Duodenal mucosa (tissue), 2 donors: ENCODE measurements around the gene ZNF497.

Experiments
- H3K27ac ChIP-seq: one replicate; pipeline ENCODE4 v1.7.0; 2013; ENCODE audit warnings: low read depth, low read length
- H3K27me3 ChIP-seq, 2 donors: one replicate each; pipeline ENCODE4 v1.7.0; 2013; ENCODE audit warnings: low read length in 2 of 2, control low read depth in 1 of 2; ENCODE audit not compliant: insufficient read depth in 2 of 2, control insufficient read depth in 1 of 2
- H3K36me3 ChIP-seq, 2 donors: one replicate each; pipeline ENCODE4 v1.7.0; 2013; ENCODE audit warnings: low read length in 2 of 2, control low read depth in 1 of 2; ENCODE audit not compliant: insufficient read depth in 2 of 2, control insufficient read depth in 1 of 2
- H3K4me1 ChIP-seq, 2 donors: one replicate each; pipeline ENCODE4 v1.7.0; 2013; ENCODE audit warnings: low read length in 2 of 2, control low read depth in 1 of 2; ENCODE audit not compliant: insufficient read depth in 2 of 2, control insufficient read depth in 1 of 2
- H3K4me3 ChIP-seq, 2 donors: one replicate each; pipeline ENCODE4 v1.7.0; 2013; ENCODE audit warnings: low read length in 2 of 2, low read depth in 1 of 2
- H3K9ac ChIP-seq, 2 donors: one replicate each; pipeline ENCODE4 v1.7.0; 2013; ENCODE audit warnings: low read length in 2 of 2, low read depth in 1 of 2
- H3K9me3 ChIP-seq, 2 donors: one replicate each; pipeline ENCODE4 v1.7.0; 2013; ENCODE audit warnings: low read length in 2 of 2, control low read depth in 1 of 2; ENCODE audit not compliant: control insufficient read depth in 1 of 2

The ZNF497 gene

GRCh38 chr19:58393725-58394033 is 31.1 kb upstream of the ZNF497 start:
- Histone ChIP-seq H3K9ac (no peak overlapping the region), H3K27me3 (peaks cover 24 to 25% of the 10 kb centered on the region in 2 donors), H3K36me3 (peaks cover 31 to 44% of the 10 kb centered on the region in 2 donors), H3K9me3 (no peaks in the 10 kb centered on the region), H3K4me1 (peaks cover 5 to 12% of the 10 kb centered on the region in 2 donors), H3K4me3 (no peak overlapping the region), H3K27ac (no peak overlapping the region)

- H3K27ac ChIP-seq, result no peak overlapping the region
Observed at GRCh38 chr19:58392945-58393724, 30.6 kb upstream of the ZNF497 start.

DNA sequence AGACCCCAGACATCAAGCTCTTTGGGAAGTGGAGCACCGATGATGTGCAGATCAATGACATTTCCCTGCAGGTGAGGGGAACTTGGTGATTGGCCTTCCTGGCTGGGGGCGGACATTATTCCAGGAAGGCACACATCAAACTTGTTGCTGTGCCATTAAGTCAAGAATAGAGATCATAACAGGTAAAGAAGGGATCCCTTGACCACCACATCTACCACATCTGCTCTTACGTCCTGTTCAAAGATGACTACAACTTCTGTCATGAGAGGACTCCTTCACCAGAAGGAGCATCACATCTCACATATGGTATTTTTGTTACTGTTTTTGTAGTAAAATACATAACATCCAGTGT is 25.6 kb upstream of the ZNF497 start:
- Histone ChIP-seq H3K9me3 (no peaks in the 10 kb centered on the region), H3K4me3 (peak overlapping the region; percentile 90 to 96), H3K27ac (no peak overlapping the region), H3K9ac (peak overlapping the region in 1 of 2 donors; percentile 71), H3K27me3 (no peaks in the 10 kb centered on the region), H3K4me1 (peaks cover 23 to 33% of the 10 kb centered on the region in 2 donors), H3K36me3 (peaks cover 11 to 29% of the 10 kb centered on the region in 2 donors)

More at GRCh38 chr19:58392945-58393724, 30.6 kb upstream of the ZNF497 start:
- Histone ChIP-seq H3K9ac (no peak overlapping the region), H3K27me3 (peaks cover 22 to 23% of the 10 kb centered on the region in 2 donors), H3K36me3 (peaks cover 31 to 49% of the 10 kb centered on the region in 2 donors), H3K4me1 (peaks cover 9 to 17% of the 10 kb centered on the region in 2 donors), H3K4me3 (no peak overlapping the region), H3K9me3 (no peaks in the 10 kb centered on the region)

GRCh38 chr19:58387338-58388174 is 25.0 kb upstream of the ZNF497 start:
- Histone ChIP-seq H3K4me1 (peaks cover 23 to 33% of the 10 kb centered on the region in 2 donors), H3K27me3 (no peaks in the 10 kb centered on the region), H3K36me3 (peaks cover 5 to 23% of the 10 kb centered on the region in 2 donors), H3K9me3 (no peaks in the 10 kb centered on the region), H3K27ac (no peak overlapping the region), H3K4me3 (peak overlapping the region; percentile 90 to 96), H3K9ac (peak overlapping the region; percentile 71 to 81)

DNA sequence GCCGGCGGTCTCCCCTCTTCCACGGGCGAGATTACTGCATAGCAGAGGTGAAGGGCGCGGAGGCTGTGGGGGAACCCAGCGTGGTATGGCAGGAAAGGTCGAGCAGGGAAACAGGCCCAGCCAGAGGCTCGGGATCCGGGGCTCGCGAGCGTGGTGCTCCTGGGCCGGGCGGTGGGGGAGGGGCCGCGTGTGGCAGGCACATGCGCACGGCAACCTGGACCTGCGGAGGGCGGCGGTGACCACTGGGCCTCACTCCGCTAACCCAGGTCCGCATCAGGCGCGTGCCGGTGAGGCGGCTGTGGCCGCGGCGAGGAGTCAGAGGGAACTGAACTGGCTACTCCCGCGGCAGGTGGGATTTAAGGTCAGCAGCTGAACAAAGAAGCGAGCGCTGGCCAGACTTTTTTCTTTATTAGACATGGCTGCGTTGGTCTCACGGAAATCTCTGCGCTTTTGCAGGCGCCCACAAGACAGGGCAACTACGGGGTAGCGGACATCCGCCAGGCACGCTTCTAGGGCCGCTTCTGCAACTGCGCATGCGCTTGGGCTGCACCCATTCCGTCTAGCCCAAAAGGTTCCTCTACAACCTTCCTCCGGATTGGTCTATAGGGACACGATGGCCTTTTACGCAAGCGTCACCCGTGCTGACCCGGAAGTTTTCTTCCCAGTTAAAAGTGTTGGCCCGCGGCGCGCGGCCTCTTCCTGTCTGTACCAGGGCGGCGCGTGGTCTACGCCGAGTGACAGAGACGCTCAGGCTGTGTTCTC is 24.2 kb upstream of the ZNF497 start, which contains the start of gene RPS5:
Gene RPS5 (plus strand): TSS at position 694 of the 762 bp plus-strand sequence. CDS start 869 bp downstream, outside the sequence.
- H3K9ac ChIP-seq, result peak within 1 kb of the TSS; percentile 71 to 95
- H3K27ac ChIP-seq, result peak within 1 kb of the TSS; percentile 98
- H3K4me1 ChIP-seq, result peaks cover 27 to 39% of the 10 kb centered on the region in 2 donors
- no peaks in the 10 kb centered on the region for H3K27me3 ChIP-seq
- peak within 1 kb of the TSS; percentile 90 to 96 for H3K4me3 ChIP-seq
- peaks cover 5 to 22% of the 10 kb centered on the region in 2 donors for H3K36me3 ChIP-seq
- no peaks in the 10 kb centered on the region for H3K9me3 ChIP-seq

DNA sequence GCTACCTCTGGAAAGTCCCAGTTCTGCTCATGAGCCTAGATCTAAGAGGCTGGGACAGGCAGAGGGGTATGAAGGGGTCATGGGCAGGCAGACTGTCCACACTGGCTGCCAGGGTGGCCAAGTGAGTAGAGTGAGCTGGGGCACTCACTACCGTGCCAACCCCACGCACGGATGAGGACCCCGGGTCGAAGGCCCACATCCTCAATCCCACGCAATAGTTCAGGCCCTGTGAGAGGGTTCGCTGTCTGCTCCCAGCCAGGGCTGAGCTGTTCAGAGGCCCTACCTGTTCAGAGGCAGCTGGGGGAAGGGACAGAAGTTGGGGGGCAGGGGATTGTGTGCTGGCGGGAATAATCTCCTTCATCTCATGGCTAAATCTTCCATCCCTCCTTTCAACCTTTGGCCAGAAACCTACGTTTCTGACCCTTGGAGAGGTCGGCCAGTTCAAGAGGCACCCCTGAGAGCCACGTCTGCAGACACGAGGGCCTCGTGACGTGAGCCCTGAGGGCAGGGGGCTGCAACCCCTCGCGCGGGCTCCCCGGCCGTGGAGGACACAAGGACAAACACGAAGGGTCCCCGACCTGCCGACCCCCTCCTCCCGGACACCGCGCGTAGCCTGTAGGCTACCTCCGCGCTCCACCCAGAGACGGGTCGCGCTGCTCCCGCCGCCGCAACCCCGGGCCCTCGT is 23.5 kb upstream of the ZNF497 start:
- H3K27ac ChIP-seq, result peak overlapping the region; percentile 98
- H3K4me1 ChIP-seq, result peaks cover 27 to 40% of the 10 kb centered on the region in 2 donors
- H3K4me3 ChIP-seq, result peak overlapping the region; percentile 90 to 96
- H3K9ac ChIP-seq, result peak overlapping the region; percentile 71 to 95
- peaks cover 5 to 18% of the 10 kb centered on the region in 2 donors for H3K36me3 ChIP-seq
- H3K27me3 ChIP-seq, result no peaks in the 10 kb centered on the region
- no peaks in the 10 kb centered on the region for H3K9me3 ChIP-seq

DNA sequence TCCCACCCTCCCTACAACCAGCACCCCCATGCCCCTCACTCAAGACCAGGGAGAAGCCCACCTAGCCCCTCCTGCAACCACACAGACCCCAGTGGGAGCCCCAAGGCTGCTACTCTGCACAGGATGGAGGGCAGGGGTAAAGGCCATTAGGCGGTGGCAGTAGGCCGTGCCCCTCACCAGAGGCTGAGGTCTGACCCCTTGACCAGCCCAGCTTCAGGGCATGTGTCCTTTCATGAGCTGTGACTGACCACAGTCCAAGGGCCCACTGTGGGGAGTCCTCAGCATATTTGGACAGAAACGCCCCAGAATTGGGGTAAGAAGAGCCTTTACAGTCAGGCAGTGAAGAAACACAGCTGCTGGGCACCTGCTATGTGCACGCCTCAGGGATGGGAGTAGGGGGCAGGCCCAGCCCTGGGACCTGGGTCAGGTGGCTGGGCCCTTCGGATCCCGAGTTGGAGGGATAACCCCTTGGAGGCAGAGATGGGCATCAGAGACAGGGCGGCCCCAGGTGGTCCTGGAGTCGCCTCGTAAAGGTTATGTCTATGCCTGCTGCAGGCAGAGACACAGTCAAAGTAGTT is 22.9 kb upstream of the ZNF497 start:
- H3K4me1 ChIP-seq, result peaks cover 27 to 40% of the 10 kb centered on the region in 2 donors
- H3K9me3 ChIP-seq, result no peaks in the 10 kb centered on the region
- peak overlapping the region; percentile 71 to 95 for H3K9ac ChIP-seq
- no peak overlapping the region for H3K27ac ChIP-seq
- peaks cover 0 to 13% of the 10 kb centered on the region in 2 donors for H3K36me3 ChIP-seq
- H3K4me3 ChIP-seq, result peak overlapping the region; percentile 90 to 96
- H3K27me3 ChIP-seq, result no peaks in the 10 kb centered on the region

DNA sequence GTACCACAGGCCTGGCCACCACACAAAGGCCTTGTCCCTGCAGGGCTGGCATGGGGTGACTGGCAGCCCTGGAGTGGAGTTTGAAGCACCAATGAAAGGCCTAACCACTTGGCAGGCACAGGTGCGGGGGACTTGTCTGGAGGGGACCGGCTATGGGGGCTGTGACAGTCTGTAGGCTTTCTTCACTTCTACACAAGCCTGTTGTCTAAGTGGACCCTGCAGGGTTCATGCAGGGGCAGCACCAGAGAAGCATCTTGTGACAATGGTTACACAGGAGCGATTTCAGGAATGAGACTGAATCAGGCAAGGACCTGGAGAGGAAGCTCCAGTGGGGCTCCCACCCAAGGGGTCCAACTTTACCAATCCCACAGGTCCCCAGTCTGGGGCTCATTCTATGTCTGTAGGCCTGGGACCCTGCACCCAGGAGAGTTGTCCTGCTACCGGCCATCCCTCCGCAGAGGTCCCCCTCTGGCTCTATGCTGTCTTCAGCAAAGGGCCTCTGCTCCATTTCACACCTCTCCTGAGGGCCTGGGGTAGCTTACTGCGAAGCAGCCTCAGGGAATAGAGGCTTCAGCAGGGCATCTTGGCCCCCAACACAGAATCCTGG is 20.5 kb upstream of the ZNF497 start:
- Histone ChIP-seq H3K9me3 (no peaks in the 10 kb centered on the region), H3K4me1 (peaks cover 28 to 42% of the 10 kb centered on the region in 2 donors), H3K27me3 (no peaks in the 10 kb centered on the region), H3K9ac (no peak overlapping the region), H3K4me3 (no peak overlapping the region), H3K27ac (no peak overlapping the region), H3K36me3 (peaks cover 0 to 1% of the 10 kb centered on the region in 2 donors)
